SU-DHL-6 (cell line): ENCODE data around the gene MUCL1.
"Not testable (repeated sequence)": the region's sequence is repeated elsewhere in the genome, so short reads cannot be mapped to it uniquely, and the experiment has no call there.

Experiments
- H2AFZ ChIP-seq: fragments of 200-600 bp; sonication (generic); 2 replicates; pipeline ENCODE4 v1.6.1; 2014; ENCODE audit warnings: low read depth, mild to moderate bottlenecking, moderate library complexity, mixed read lengths, antibody characterized with exemption, low read length; ENCODE audit not compliant: severe bottlenecking
- H3F3A ChIP-seq: fragments of 200-600 bp; shearing (Covaris generic); 2 replicates; pipeline ENCODE4 v1.6.0; 2016; ENCODE audit warnings: antibody characterized with exemption, mild to moderate bottlenecking; ENCODE audit not compliant: insufficient read depth
- H3K27ac ChIP-seq: fragments of 200-600 bp; sonication (generic); 2 replicates; pipeline ENCODE4 v1.5.1; 2016; ENCODE audit warnings: low read depth, mild to moderate bottlenecking, low read length, moderate library complexity, mixed read lengths
- H3K27me3 ChIP-seq: fragments of 200-600 bp; sonication (generic), shearing (Covaris generic); 2 replicates; pipeline ENCODE4 v1.6.0; 2014; ENCODE audit warnings: mild to moderate bottlenecking, low read length
- H3K36me3 ChIP-seq: fragments of 200-600 bp; sonication (generic); 2 replicates; pipeline ENCODE4 v1.6.1; 2014; ENCODE audit warnings: mild to moderate bottlenecking, low read length, mixed read lengths
- H3K4me2 ChIP-seq: fragments of 300-600, 200-600 bp; shearing (Covaris generic), sonication (generic); 2 replicates; pipeline ENCODE4 v1.6.0; 2014; ENCODE audit warnings: low read length, low read depth, mild to moderate bottlenecking; ENCODE audit not compliant: poor library complexity, severe bottlenecking
- H3K4me3 ChIP-seq: fragments of 200-600 bp; sonication (generic); 2 replicates; pipeline ENCODE4 v1.5.1; 2014; ENCODE audit warnings: antibody characterized with exemption, low read length, mild to moderate bottlenecking, mixed read lengths; ENCODE audit not compliant: insufficient read depth, poor library complexity, severe bottlenecking
- H3K79me2 ChIP-seq: fragments of 200-600 bp; sonication (generic); 2 replicates; pipeline ENCODE4 v1.6.1; 2014; ENCODE audit warnings: mild to moderate bottlenecking, low read length, moderate library complexity; ENCODE audit not compliant: insufficient read depth
- H3K9ac ChIP-seq: fragments of 200-600 bp; sonication (generic); 2 replicates; pipeline ENCODE4 v1.7.0; 2014; ENCODE audit warnings: mild to moderate bottlenecking, low read length
- H3K9me2 ChIP-seq: fragments of 200-600 bp; sonication (generic); replicated peaks from 2 replicates; pipeline ENCODE4 v1.6.1; 2014; ENCODE audit warnings: low read length; ENCODE audit not compliant: insufficient read depth
- H3K9me3 ChIP-seq: fragments of 200-600 bp; sonication (generic); 2 replicates; pipeline ENCODE4 v1.6.1; 2014; ENCODE audit warnings: low read length, mixed read lengths; ENCODE audit not compliant: insufficient read depth
- H4K20me1 ChIP-seq: fragments of 200-600 bp; sonication (generic); 2 replicates; pipeline ENCODE4 v1.6.1; 2014; ENCODE audit warnings: low read depth, mild to moderate bottlenecking, antibody characterized with exemption, low read length, moderate library complexity, mixed read lengths
- CTCF ChIP-seq: fragments of 200-600 bp; sonication (generic); IDR thresholded peaks from one replicate; pipeline ENCODE4 v1.5.1; 2017; ENCODE audit warnings: antibody characterized with exemption, mild to moderate bottlenecking, low read length, moderate library complexity; ENCODE audit not compliant: insufficient read depth, poor library complexity, severe bottlenecking
- EZH2phosphoT487 ChIP-seq: fragments of 200-600 bp; sonication (generic), shearing (Covaris generic); conservative IDR thresholded peaks from 2 replicates; pipeline ENCODE4 v1.6.1; 2018; ENCODE audit warnings: mild to moderate bottlenecking, antibody characterized with exemption, low read length, moderate library complexity, mixed read lengths

The MUCL1 gene

GRCh38 chr12:54882079-54882478 is 27.8 kb downstream of the MUCL1 start:
- Histone ChIP-seq H3K27me3 (no peaks in the 10 kb centered on the region), H2AFZ (no peak overlapping the region), H3K4me3 (no peak overlapping the region), H3K4me2 (no peak overlapping the region), H3K9ac (no peak overlapping the region), H3F3A (no peaks in the 10 kb centered on the region), H3K9me2 (no peaks in the 10 kb centered on the region), H3K79me2 (no peaks in the 10 kb centered on the region), H3K9me3 (no peaks in the 10 kb centered on the region), H3K27ac (no peak overlapping the region), H4K20me1 (no peaks in the 10 kb centered on the region), H3K36me3 (no peaks in the 10 kb centered on the region)
- TF ChIP-seq EZH2phosphoT487 (no peak), CTCF (no peak)

GRCh38 chr12:54882597-54882996 is 28.3 kb downstream of the MUCL1 start:
- H3K9me2 ChIP-seq, H3K4me3 ChIP-seq, H3K79me2 ChIP-seq, H3K9me3 ChIP-seq, H3K4me2 ChIP-seq, H3K36me3 ChIP-seq, H4K20me1 ChIP-seq, H3F3A ChIP-seq, H3K27me3 ChIP-seq, H3K27ac ChIP-seq, H3K9ac ChIP-seq, H2AFZ ChIP-seq: not testable (repeated sequence)

GRCh38 chr12:54888428-54888827 is 34.1 kb downstream of the MUCL1 start:
- not testable (repeated sequence) for H3K4me2 ChIP-seq, H2AFZ ChIP-seq, H3K4me3 ChIP-seq, H3K27me3 ChIP-seq, H3K9me3 ChIP-seq, H3F3A ChIP-seq, H3K79me2 ChIP-seq, H3K36me3 ChIP-seq, H3K9me2 ChIP-seq, H3K27ac ChIP-seq, H4K20me1 ChIP-seq, H3K9ac ChIP-seq

GRCh38 chr12:54890339-54890738 is 36.0 kb downstream of the MUCL1 start:
- Histone ChIP-seq H3K79me2 (no peaks in the 10 kb centered on the region), H3K36me3 (no peaks in the 10 kb centered on the region), H3K4me3 (no peak overlapping the region), H3K4me2 (no peak overlapping the region), H3K27ac (no peak overlapping the region), H3K9me3 (no peaks in the 10 kb centered on the region), H2AFZ (no peak overlapping the region), H3K9me2 (no peaks in the 10 kb centered on the region), H3K9ac (no peak overlapping the region), H3K27me3 (no peaks in the 10 kb centered on the region), H3F3A (no peaks in the 10 kb centered on the region), H4K20me1 (no peaks in the 10 kb centered on the region)
- TF ChIP-seq CTCF (no peak), EZH2phosphoT487 (no peak)
